HG02571 (cell line): ENCODE data around the gene MMS19.
A peak's percentile ranks its signal among the peaks of the same experiment; 100 is the strongest.
"Not testable (repeated sequence)": the region's sequence is repeated elsewhere in the genome, so short reads cannot be mapped to it uniquely, and the experiment has no call there.

ENCODE experiments used
- ATAC-seq: cut with Tn5 transposase; IDR thresholded peaks from one replicate; pipeline ENCODE4 v1.9.1; 2021; ENCODE audit warnings: mild to moderate bottlenecking, moderate library complexity; ENCODE audit not compliant: unreplicated experiment

Gene MMS19

DNA sequence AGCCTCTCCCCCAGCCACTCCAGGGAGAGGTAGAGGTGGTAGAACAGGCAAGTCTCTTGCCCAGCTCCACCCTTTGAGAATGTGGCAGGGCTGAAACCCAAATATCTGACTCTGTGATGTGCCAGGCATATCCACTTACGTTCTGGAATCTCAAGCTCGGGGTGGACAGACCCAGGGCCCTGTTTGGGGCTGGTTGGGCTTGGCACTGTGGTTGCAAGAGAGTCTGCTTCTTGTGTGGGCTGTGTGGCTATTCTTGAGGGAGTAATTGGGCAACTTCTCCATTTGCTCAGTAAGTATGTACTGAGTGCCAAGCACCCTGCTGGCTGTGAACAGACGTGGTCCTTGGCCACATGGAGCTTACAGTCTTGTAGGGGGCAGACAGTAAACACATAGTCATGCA is 5.2 kb upstream of the MMS19 start:
- ATAC-seq: no peak

DNA sequence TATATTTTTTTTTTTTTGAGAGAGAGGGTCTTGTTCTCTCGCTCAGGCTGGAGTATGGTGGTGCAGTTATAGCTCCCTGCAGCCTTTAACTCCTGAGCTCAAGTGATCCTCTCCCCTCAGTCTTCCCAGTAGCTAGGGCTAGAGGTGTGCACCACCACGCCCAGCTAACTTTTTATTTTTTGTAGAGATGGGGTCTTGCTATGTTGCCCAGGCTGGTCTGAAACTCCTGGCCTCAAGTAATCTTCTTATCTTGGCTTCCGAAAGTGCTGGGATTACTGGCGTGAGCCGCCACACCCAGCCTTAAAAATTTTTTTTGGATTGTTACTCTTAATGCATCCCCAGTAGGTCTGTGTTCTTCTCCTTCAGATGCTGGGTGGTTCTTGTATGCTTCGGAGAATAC is 4.7 kb upstream of the MMS19 start:
- ATAC-seq: no peak

DNA sequence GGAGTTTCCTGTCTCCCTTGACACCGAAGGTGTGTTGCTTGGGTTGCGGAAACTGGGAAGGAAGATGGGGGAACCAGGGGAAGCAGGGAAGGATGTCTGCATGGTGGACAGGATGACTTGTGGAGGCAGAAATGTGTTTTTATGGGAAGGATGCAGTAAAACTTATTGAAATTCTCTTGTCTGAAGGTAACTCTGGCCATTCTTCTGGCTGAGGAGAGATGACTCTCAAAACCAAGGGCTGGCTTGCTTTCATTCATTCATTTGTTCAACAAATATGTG is 2.0 kb upstream of the MMS19 start:
- no peak for ATAC-seq

GRCh38 chr10:97499561-97500296 is 1.5 kb upstream of the MMS19 start:
- ATAC-seq: no peak

GRCh38 chr10:97498841-97499560 is 779 bp upstream of the MMS19 start, which contains the start of gene UBTD1:
Gene UBTD1 (plus strand): TSS chr10:97498924. CDS start chr10:97499204, 280 bp downstream.
- peak; percentile 9 for ATAC-seq

- ATAC-seq: peak; percentile 23
Measured at GRCh38 chr10:97497572-97498075, 598 bp downstream of the MMS19 start.

DNA sequence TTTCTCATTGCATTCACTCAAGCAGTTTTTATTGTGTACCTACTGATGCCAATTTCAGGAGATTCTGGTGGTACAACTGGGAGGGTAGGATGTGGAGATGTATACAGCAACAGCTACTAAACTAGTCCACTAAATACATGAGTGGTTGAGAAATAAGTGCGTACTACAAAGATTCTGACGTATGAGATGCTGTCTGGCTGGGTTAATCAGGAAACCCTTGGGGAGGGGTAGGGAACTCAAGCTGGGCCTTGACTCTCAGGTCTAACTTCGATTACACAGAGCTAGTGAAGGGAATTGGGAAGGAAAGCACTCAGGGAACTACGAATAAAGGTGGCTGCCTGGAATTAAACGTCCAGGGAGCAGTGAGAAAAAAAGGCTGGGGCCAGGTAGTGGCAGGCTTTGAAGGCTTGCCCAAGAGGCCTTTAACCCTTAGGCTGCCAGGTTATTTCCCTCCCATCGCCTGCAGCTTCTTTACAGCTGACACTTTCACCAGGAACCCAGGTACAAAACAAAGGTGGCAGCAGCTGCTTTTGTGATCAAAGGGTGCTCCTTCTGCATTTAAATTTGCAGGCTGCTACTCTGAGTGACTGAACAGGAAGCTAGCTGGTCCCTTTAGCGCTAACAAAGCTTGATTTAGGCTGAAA is 3.2 kb downstream of the MMS19 start:
- no peak for ATAC-seq

DNA sequence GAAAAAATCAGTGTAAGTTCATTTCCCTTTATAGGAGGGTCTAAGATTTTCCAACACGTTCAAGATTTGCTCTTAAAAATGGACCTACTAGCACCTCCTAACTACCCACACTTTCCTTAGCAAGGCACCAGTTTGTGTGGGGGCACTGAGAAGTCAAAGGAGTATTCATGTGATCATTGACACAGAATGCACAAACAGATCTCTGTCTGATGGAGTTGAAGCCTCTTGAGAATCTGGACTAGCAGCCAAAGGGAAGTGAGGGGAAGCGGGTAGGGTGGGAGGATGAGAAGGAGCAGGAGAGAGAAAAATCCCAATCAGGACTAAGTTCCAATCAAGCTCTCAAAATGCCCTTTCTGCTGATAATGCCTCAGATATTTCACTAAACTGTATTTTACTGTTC is 4.1 kb downstream of the MMS19 start:
- no peak for ATAC-seq

- ATAC-seq: no peak
Measured at GRCh38 chr10:97490592-97490991, 7.6 kb downstream of the MMS19 start.

- no peak for ATAC-seq
Measured at GRCh38 chr10:97485647-97486281, 12.5 kb downstream of the MMS19 start.

GRCh38 chr10:97483921-97484320 is 14.3 kb downstream of the MMS19 start:
- ATAC-seq: no peak

GRCh38 chr10:97483506-97483905 is 14.7 kb downstream of the MMS19 start:
- no peak for ATAC-seq

- no peak for ATAC-seq
Measured at GRCh38 chr10:97482381-97482780, 15.8 kb downstream of the MMS19 start.

- ATAC-seq: no peak
Measured at GRCh38 chr10:97481071-97481470, 17.2 kb downstream of the MMS19 start.

DNA sequence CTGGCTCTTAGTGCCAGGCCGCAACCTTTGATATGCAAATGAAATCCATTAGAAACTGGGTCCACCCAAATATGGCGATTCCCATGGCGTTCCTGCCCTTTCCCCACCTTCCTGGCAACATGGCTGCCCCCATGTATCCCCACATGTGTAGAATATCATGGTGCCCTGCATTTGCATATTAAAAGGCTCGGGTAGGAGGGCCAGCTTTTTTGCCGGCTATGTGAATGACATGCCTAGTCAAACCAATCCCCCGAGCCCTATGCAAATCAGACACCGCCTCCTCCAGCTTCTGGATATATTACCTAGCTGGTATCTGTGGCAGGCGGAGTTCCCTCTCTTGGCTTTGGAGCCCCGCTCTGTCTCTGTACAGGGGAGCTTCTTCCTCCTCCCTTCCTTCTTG is 18.3 kb downstream of the MMS19 start:
- ATAC-seq: no peak

GRCh38 chr10:97479410-97479809 is 18.8 kb downstream of the MMS19 start:
- not testable (repeated sequence) for ATAC-seq

- no peak for ATAC-seq
Measured at GRCh38 chr10:97475936-97476594, 22.2 kb downstream of the MMS19 start.

DNA sequence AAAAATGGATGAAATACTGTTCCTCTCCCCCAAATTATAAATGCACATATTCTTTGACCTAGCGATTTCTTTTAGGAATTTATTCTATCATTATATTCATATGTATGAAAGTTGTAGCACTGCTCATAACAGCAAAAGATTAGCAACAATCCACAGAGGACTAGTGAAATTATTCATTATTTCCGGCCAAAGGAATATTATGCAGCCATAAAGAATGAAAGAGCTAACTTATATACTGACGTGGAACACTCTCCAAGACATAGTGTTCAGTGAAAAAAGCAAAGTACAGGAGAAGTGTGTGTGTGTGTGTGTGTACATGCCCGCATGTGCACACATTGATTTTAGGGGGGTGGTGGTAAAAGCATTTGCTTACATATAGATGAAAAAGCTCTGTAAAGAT is 23.3 kb downstream of the MMS19 start:
- ATAC-seq: no peak

- ATAC-seq: not testable (repeated sequence)
Measured at GRCh38 chr10:97468781-97469180, 29.4 kb downstream of the MMS19 start.

- ATAC-seq: no peak
Measured at GRCh38 chr10:97468162-97468561, 30.1 kb downstream of the MMS19 start.

DNA sequence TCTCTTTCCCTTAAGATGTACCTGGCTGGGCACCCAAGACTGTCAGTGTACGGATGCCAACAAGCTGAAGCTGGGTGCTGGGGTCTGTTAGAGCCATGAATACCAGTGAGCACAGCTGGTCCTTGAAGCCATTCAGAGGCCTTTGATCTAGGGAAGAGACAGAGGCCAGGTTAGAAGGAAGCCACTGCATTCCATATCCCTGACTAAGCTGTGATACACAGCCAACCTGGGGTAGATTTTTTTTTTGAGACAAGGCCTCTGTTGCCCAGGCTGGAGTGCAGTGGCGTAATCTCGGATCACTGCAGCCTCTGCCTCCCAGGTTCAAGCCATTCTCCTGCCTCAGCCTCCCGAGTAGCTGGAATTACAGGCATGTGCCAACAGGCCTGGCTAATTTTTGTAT is 31.5 kb downstream of the MMS19 start:
- ATAC-seq: no peak
